ENCODE measurements around the gene TOLLIP. TPM values are rescaled to one million over a fixed set of nuclear protein-coding genes. Genes with fewer than 3 reads are reported as not detected.
A peak's percentile ranks its signal among the peaks of the same experiment; 100 is the strongest.

The TOLLIP gene
- total RNA-seq, 1 experiment from 2014 or later = 32.3 TPM

DNA sequence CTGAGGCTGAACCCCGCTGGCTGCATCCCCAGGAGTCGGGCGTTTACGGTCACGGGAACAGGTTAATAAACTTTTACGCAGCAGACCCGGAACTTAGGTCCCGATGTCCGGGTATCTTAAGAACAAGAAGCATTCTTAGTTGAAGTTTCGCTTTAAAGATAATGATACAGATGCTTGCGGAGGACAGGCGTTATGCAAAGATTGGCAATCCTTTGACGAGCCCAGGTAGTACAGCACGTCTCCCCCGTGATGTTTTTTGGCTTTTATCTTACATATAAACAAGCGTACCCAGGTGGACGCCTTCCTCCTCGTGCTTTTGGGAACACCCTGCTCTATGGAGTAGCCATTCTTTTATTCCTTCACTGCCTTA lies 871 bp upstream of the TOLLIP start:
- no peak for TF ChIP-seq FOXK1 (CRISPR knock-in tag; IDR thresholded peaks at IDR 0.05)
- TF ChIP-seq STAT6 (CRISPR knock-in tag; conservative IDR thresholded peaks at IDR 0.05; ENCODE audit: low read depth) = 0 out of 2 replicates have a peak, but pooled peaks have one; percentile 29
- H3K27me3 Mint-ChIP-seq (ENCODE audit: low read depth) = peaks cover 48% of the 10 kb centered on the region
- 0 out of 2 replicates have a peak overlapping the region, but pooled peaks have one; percentile 3 for H3K27ac Mint-ChIP-seq
- ATAC-seq (no peak), DNase-seq (ENCODE audit: low spot score) (no peak)
- peaks cover 24% of the 10 kb centered on the region for H3K9me3 Mint-ChIP-seq
- peaks cover 13% of the 10 kb centered on the region for H3K4me1 Mint-ChIP-seq
- H3K4me3 Mint-ChIP-seq = peak overlapping the region; percentile 70
- ChIA-PET POLR2A (no interaction called here), CTCF (interaction anchor here (1.1 to 1.7 kb wide), 4 partner anchors 17 to 343 kb away, joined by 3 to 7 read pairs (median 4); partner anchors contain the start of gene BRSK2)
- H3K36me3 Mint-ChIP-seq = peaks cover 3% of the 10 kb centered on the region; the same call in 1 of the 2 replicates

- H3K27me3 Mint-ChIP-seq (ENCODE audit: low read depth) = peaks cover 34% of the 10 kb centered on the region
- peaks cover 13% of the 10 kb centered on the region for H3K4me1 Mint-ChIP-seq
- peaks cover 24% of the 10 kb centered on the region for H3K9me3 Mint-ChIP-seq
- DNase-seq (ENCODE audit: low spot score) = no peak
- H3K4me3 Mint-ChIP-seq = peak overlapping the region; percentile 61
- TF ChIP-seq, protein P1, sequence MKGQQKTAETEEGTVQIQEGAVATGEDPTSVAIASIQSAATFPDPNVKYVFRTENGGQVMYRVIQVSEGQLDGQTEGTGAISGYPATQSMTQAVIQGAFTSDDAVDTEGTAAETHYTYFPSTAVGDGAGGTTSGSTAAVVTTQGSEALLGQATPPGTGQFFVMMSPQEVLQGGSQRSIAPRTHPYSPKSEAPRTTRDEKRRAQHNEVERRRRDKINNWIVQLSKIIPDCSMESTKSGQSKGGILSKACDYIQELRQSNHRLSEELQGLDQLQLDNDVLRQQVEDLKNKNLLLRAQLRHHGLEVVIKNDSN (CRISPR knock-in tag; IDR thresholded peaks at IDR 0.05) = 0 out of 2 replicates have a peak, but pooled peaks have one; percentile 20
- TF ChIP-seq PRRX2 (CRISPR knock-in tag; IDR thresholded peaks at IDR 0.05) = no peak
- TF ChIP-seq NR2C2 (CRISPR knock-in tag; IDR thresholded peaks at IDR 0.05) = no peak
- peak; percentile 10; the same call in 1 of the 2 replicates for TF ChIP-seq TP53 (CRISPR knock-in tag; IDR thresholded peaks at IDR 0.05)
- peak; percentile 66 for ATAC-seq
- POLR2A ChIA-PET = no interaction called here
- H3K36me3 Mint-ChIP-seq = peaks cover 3% of the 10 kb centered on the region; the same call in 1 of the 2 replicates
- CTCF ChIA-PET = interaction anchor here (1.1 to 1.7 kb wide), 4 partner anchors 16 to 344 kb away, joined by 3 to 7 read pairs (median 4); partner anchors contain the start of gene BRSK2
- 0 out of 2 replicates have a peak overlapping the region, but pooled peaks have one; percentile 32 for H3K27ac Mint-ChIP-seq
Measured at GRCh38 chr11:1308743-1309497, 512 bp downstream of the TOLLIP start.

GRCh38 chr11:1307998-1308742 lies 1.3 kb downstream of the TOLLIP start:
- ATAC-seq (no peak), DNase-seq (ENCODE audit: low spot score) (no peak)
- Mint-ChIP-seq H3K9me3 (peaks cover 21% of the 10 kb centered on the region), H3K4me1 (peaks cover 13% of the 10 kb centered on the region), H3K27ac (0 out of 2 replicates have a peak overlapping the region, but pooled peaks have one; percentile 32), H3K36me3 (peaks cover 3% of the 10 kb centered on the region; the same call in 1 of the 2 replicates), H3K4me3 (peak overlapping the region; percentile 61), H3K27me3 (ENCODE audit: low read depth) (peaks cover 26% of the 10 kb centered on the region)
- TF ChIP-seq ZNF396 (CRISPR knock-in tag; IDR thresholded peaks at IDR 0.05; ENCODE audit: borderline replicate concordance) = no peak
- no peak for TF ChIP-seq FOXP1 (CRISPR knock-in tag; IDR thresholded peaks at IDR 0.05; ENCODE audit: borderline replicate concordance)
- no peak for TF ChIP-seq PRRX2 (CRISPR knock-in tag; IDR thresholded peaks at IDR 0.05)
- TF ChIP-seq CREB1 (CRISPR knock-in tag; IDR thresholded peaks at IDR 0.05) = no peak
- TF ChIP-seq ZBTB21 (CRISPR knock-in tag; IDR thresholded peaks at IDR 0.05; ENCODE audit: borderline replicate concordance) = no peak
- TF ChIP-seq MAX (CRISPR knock-in tag; IDR thresholded peaks at IDR 0.05) = no peak
- TF ChIP-seq MYBL2 (CRISPR knock-in tag; IDR thresholded peaks at IDR 0.05) = no peak
- no peak for TF ChIP-seq HMGXB4 (CRISPR knock-in tag; IDR thresholded peaks at IDR 0.05)
- no peak for TF ChIP-seq MXD4 (CRISPR knock-in tag; IDR thresholded peaks at IDR 0.05; ENCODE audit: borderline replicate concordance)
- TF ChIP-seq PREB (CRISPR knock-in tag; IDR thresholded peaks at IDR 0.05; ENCODE audit: borderline replicate concordance) = no peak
- TF ChIP-seq, protein P2, sequence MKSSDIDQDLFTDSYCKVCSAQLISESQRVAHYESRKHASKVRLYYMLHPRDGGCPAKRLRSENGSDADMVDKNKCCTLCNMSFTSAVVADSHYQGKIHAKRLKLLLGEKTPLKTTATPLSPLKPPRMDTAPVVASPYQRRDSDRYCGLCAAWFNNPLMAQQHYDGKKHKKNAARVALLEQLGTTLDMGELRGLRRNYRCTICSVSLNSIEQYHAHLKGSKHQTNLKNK (CRISPR knock-in tag; IDR thresholded peaks at IDR 0.05) = no peak
- TF ChIP-seq TEAD1 (CRISPR knock-in tag; IDR thresholded peaks at IDR 0.05) = no peak
- TF ChIP-seq, protein P3, sequence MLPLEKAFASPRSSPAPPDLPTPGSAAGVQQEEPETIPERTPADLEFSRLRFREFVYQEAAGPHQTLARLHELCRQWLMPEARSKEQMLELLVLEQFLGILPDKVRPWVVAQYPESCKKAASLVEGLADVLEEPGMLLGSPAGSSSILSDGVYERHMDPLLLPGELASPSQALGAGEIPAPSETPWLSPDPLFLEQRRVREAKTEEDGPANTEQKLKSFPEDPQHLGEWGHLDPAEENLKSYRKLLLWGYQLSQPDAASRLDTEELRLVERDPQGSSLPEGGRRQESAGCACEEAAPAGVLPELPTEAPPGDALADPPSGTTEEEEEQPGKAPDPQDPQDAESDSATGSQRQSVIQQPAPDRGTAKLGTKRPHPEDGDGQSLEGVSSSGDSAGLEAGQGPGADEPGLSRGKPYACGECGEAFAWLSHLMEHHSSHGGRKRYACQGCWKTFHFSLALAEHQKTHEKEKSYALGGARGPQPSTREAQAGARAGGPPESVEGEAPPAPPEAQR (CRISPR knock-in tag; IDR thresholded peaks at IDR 0.05) = no peak
- POLR2A ChIA-PET = no interaction called here
- CTCF ChIA-PET = no interaction called here

Measured in WTC11 (cell line).